ENCODE data around the gene COMMD1.

DNA sequence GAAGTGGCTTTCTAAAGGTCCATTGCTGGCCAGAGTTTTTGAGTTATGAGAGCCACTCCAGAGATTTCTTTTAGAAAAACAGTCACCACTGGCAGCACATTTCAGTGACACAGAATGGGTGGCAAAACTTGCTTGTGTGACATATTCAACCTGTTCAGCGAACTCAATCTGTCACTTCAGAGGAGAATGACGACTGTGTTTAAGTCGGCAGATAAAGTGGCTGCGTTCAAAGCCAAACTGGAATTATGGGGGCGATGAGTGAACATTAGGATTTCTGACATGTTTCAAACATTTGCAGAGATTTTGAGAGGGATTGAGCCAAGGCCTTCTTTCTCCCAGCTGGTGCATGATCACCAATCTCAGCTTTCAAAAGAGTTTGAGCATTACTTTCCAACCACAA is 150.9 kb downstream of the COMMD1 start:
- TF ChIP-seq, protein P1, sequence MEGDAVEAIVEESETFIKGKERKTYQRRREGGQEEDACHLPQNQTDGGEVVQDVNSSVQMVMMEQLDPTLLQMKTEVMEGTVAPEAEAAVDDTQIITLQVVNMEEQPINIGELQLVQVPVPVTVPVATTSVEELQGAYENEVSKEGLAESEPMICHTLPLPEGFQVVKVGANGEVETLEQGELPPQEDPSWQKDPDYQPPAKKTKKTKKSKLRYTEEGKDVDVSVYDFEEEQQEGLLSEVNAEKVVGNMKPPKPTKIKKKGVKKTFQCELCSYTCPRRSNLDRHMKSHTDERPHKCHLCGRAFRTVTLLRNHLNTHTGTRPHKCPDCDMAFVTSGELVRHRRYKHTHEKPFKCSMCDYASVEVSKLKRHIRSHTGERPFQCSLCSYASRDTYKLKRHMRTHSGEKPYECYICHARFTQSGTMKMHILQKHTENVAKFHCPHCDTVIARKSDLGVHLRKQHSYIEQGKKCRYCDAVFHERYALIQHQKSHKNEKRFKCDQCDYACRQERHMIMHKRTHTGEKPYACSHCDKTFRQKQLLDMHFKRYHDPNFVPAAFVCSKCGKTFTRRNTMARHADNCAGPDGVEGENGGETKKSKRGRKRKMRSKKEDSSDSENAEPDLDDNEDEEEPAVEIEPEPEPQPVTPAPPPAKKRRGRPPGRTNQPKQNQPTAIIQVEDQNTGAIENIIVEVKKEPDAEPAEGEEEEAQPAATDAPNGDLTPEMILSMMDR (IDR thresholded peaks at IDR 0.05; ENCODE audit: borderline replicate concordance, extremely low read depth, low read length, poor library complexity, severe bottlenecking), result no peak
- TF ChIP-seq EZH2 (IDR thresholded peaks at IDR 0.05; ENCODE audit: borderline replicate concordance, low read depth, low read length, severe bottlenecking), result no peak
